SK-N-SH (cell line): ENCODE measurements around the gene TXNDC11.
A peak's percentile ranks its signal among the peaks of the same experiment; 100 is the strongest.

Experiments used
- CTCF ChIP-seq: fragments of 200-600 bp; sonication (generic); IDR thresholded peaks from 2 replicates; pipeline ENCODE4 v1.6.1; 2017; ENCODE audit warnings: antibody characterized with exemption, mild to moderate bottlenecking, moderate library complexity
- EZH2phosphoT487 ChIP-seq: fragments of 200-600 bp; sonication (generic); IDR thresholded peaks from 2 replicates; pipeline ENCODE4 v1.6.1; 2017; ENCODE audit warnings: low read depth, mixed run types, mild to moderate bottlenecking, antibody characterized with exemption, moderate library complexity, borderline replicate concordance
- MAX ChIP-seq: IDR thresholded peaks from 2 replicates; pipeline ENCODE4 v1.4.0; 2012; ENCODE audit warnings: low read depth
- MEF2A ChIP-seq: IDR thresholded peaks from 2 replicates; pipeline ENCODE4 v1.4.0; 2012; ENCODE audit warnings: low read depth, borderline replicate concordance
- NRF1 ChIP-seq: IDR thresholded peaks from 2 replicates; pipeline ENCODE4 v1.6.1; 2012; ENCODE audit warnings: low read depth, mild to moderate bottlenecking, low read length
- POLR2AphosphoS5 ChIP-seq: IDR thresholded peaks from 2 replicates; pipeline ENCODE4 v1.6.1; 2012; ENCODE audit warnings: low read depth, low read length
- RFX5 ChIP-seq: IDR thresholded peaks from 2 replicates; pipeline ENCODE4 v1.6.1; 2012; ENCODE audit warnings: mild to moderate bottlenecking, improper control_type of control experiment, low read length
- SIN3A ChIP-seq: IDR thresholded peaks from 2 replicates; pipeline ENCODE4 v1.6.1; 2012; ENCODE audit warnings: low read depth, mild to moderate bottlenecking, low read length, moderate library complexity, borderline replicate concordance
- SMC3 ChIP-seq: IDR thresholded peaks from 2 replicates; pipeline ENCODE4 v1.6.1; 2012; ENCODE audit warnings: low read depth, low read length, improper control_type of control experiment
- TCF12 ChIP-seq: IDR thresholded peaks from 2 replicates; pipeline ENCODE4 v1.4.0; 2012
- TEAD4 ChIP-seq: IDR thresholded peaks from 2 replicates; pipeline ENCODE4 v1.4.0; 2012; ENCODE audit warnings: mild to moderate bottlenecking, borderline replicate concordance; ENCODE audit not compliant: insufficient read depth
- USF1 ChIP-seq: IDR thresholded peaks from 2 replicates; pipeline ENCODE4 v1.4.0; 2012; ENCODE audit warnings: low read depth, borderline replicate concordance

- no peak for TF ChIP-seq POLR2AphosphoS5
- no peak for TF ChIP-seq CTCF
- TF ChIP-seq TCF12 = no peak
- no peak for TF ChIP-seq TEAD4
- no peak for TF ChIP-seq USF1
- TF ChIP-seq SIN3A = 0 out of 2 replicates have a peak, but pooled peaks have one; percentile 12
- TF ChIP-seq NRF1 = no peak
- no peak for TF ChIP-seq SMC3
- TF ChIP-seq RFX5 = no peak
- no peak for TF ChIP-seq EZH2phosphoT487
- TF ChIP-seq MEF2A = no peak
- TF ChIP-seq MAX = no peak
Measured at GRCh38 chr16:11742093-11742535, 543 bp downstream of the TXNDC11 start.
